Measurements from ENCODE around the gene TJP3.
"Not testable (repeated sequence)": the region's sequence is repeated elsewhere in the genome, so short reads cannot be mapped to it uniquely, and the experiment has no call there.

The TJP3 gene, protein sequence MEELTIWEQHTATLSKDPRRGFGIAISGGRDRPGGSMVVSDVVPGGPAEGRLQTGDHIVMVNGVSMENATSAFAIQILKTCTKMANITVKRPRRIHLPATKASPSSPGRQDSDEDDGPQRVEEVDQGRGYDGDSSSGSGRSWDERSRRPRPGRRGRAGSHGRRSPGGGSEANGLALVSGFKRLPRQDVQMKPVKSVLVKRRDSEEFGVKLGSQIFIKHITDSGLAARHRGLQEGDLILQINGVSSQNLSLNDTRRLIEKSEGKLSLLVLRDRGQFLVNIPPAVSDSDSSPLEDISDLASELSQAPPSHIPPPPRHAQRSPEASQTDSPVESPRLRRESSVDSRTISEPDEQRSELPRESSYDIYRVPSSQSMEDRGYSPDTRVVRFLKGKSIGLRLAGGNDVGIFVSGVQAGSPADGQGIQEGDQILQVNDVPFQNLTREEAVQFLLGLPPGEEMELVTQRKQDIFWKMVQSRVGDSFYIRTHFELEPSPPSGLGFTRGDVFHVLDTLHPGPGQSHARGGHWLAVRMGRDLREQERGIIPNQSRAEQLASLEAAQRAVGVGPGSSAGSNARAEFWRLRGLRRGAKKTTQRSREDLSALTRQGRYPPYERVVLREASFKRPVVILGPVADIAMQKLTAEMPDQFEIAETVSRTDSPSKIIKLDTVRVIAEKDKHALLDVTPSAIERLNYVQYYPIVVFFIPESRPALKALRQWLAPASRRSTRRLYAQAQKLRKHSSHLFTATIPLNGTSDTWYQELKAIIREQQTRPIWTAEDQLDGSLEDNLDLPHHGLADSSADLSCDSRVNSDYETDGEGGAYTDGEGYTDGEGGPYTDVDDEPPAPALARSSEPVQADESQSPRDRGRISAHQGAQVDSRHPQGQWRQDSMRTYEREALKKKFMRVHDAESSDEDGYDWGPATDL

GRCh38 chr19:3708207-3708931, at the start of gene TJP3:
TSS of gene TJP3 (plus strand) at chr19:3708384. CDS start at chr19:3728433, 20,049 bp downstream.
- no peak for DNase-seq

GRCh38 chr19:3658870-3659745, 49.1 kb upstream of the TJP3 start:
- DNase-seq = no peak

DNA sequence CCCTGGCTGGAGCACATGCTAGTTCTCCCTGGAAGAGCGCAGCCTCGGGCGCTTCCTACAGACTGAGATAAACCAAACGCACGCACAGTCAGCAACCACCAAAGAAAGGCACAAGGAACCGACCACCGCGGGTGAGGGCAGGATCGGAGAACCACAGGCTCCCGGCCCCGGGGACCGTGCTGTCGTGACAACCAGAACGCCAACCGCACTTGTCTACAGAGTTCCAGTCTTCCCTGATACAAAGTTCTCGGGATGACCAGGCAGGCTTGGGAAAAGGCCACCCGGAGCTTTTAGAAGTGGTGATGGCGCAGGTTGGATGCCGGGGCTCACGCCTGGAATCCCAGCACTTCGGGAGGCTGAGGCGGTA, 48.5 kb upstream of the TJP3 start:
- DNase-seq = no peak

- DNase-seq = no peak
These were observed 47.5 kb upstream of the TJP3 start for GRCh38 chr19:3660493-3661219.

- no peak for DNase-seq
These were observed 46.6 kb upstream of the TJP3 start for GRCh38 chr19:3661284-3662238.

DNA sequence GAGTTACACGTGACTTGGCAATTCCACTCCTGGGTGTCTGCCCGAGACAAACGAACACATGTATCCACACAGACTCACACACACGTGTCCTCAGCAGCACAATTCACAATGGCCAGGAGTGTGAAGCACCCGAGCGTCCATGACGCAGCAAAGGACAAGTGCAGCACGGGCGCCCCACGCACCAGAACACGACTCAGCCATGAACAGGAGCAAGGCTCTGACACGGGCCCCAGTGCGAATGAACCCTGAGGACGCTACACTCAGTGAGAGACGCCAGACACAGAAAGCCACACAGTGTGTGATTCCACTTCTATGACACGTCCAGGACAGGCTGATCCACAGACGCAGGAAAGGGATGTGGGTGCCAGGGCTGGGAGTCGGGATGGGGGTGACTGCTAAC, 44.3 kb upstream of the TJP3 start:
- DNase-seq = no peak

GRCh38 chr19:3664879-3665642, 43.1 kb upstream of the TJP3 start:
- no peak for DNase-seq

DNA sequence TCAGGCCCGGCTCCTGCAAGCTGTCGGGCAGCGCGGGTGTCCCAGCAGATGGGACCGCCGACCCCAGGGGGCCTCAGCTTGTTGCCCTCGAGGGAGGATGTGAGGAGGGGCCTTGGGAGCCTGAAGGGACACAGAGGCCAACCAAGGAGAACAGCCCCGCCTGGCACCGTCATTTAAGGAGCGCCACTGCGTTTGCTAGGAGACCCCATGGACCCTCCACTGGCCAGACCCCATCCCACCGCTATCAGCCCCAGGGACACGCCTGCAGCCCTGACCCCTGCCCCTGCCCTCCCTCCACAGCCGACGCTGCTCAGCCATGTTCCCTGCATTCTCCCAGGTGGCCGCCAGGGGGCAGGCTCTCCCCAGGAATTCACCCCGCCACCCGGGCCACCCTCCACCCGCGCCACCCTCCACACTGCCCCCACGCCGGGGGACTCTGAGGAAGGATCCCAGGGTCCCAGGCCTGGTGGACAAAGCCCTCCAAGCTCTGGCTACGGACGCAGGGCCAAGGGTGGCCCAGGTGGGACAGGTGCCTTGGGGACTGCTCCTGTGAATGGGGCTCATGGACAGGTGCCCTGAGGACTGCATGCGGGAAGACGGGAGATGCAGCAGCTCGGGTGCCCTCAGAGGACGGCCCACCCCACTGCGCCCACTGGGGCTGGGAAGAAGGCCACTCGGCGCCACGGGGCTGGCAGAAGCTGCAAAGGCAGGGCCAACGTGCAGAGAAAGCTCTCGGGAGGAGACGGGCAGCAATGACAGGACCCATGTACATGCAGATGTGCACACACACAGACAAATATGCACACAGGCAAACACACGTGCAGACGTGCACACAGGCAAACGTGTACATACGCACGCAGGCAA, 42.3 kb upstream of the TJP3 start:
- DNase-seq = no peak

DNA sequence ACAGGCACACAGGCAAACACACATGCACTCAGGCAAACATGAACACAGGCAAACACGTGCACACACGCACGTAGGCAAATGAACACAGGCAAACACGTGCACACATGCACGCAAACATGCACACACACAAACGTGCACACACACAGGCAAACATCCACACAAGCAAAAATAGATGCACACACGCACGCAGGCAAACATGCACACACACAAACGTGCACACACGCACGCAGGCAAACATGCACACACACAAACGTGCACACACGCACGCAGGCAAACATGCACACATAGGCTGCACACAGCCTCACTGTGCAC, 41.7 kb upstream of the TJP3 start:
- DNase-seq = not testable (repeated sequence)

DNA sequence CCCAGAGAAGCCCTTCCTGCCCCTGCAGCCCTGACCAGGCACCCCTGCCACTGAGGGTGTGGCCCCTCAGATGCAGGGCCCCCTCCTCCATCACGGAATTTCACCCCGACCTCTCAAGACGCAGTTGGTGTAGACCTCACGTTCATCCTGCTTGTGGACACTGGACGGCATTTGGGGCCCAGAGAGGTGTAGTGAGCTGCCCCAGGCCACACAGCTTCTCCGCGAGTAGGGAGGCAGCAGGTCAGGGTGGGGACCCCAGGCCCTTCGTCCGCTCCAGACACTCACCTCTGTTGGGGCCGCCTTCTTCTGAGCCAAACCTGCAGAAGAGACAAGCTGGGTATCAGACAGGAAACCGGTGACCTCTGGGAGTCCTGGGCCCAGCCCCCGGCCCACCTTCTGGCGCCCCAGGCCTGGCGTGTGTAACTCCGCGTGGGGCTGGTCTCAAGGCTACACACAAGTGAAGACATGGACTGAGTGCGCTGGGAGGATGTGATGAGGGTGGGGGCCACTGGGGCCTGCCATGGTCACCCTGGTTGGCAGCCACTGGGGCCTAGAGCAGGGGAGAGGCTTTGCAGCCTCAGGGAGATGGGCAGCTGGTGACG, 41.0 kb upstream of the TJP3 start:
- no peak for DNase-seq

DNA sequence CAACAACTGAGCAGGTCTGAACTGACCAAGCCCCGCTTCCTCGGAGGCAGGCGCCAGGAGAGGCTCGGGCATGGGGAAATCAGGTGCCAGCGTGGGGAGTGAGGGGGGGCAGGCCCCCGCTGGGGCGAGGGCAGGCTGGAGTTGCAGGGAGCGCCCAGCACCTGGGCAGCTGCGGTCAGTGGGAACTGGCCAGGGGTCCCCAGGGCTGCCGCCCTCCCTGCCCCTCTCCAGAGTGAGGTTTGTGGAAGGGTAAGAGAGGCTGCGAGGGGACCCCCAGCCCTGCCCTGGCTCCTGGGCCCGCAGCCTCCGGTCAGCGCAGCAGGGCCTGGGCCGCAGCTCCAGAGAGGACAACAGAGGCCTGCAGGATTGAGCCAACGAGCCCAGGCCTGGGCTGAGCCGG, 40.4 kb upstream of the TJP3 start:
- no peak for DNase-seq

- DNase-seq = no peak
These were observed 39.7 kb upstream of the TJP3 start for GRCh38 chr19:3668331-3669081.

- DNase-seq = no peak
These were observed 38.9 kb upstream of the TJP3 start for GRCh38 chr19:3669082-3669946.

- no peak for DNase-seq
These were observed 38.0 kb upstream of the TJP3 start for GRCh38 chr19:3669947-3670795.
